PC-9 (cell line): ENCODE data around the gene BCAS3. TPM values are rescaled to one million over a fixed set of nuclear protein-coding genes. Genes with fewer than 3 reads are reported as not detected.
A peak's percentile ranks its signal among the peaks of the same experiment; 100 is the strongest.
"Not testable (repeated sequence)": the region's sequence is repeated elsewhere in the genome, so short reads cannot be mapped to it uniquely, and the experiment has no call there.

Source experiments
- BruUV-seq: library from RNA; stranded (reverse); fragments of 400-500 nt; replicated peaks from 2 replicates; lab custom pipeline; 2021; lab: Mats Ljungman, UMichigan
- CTCF ChIA-PET: fragments of 300-600 bp; sonication (Branson Sonifier 250); formaldehyde crosslinking; loops from one replicate; lab custom pipeline; 2022; ENCODE audit warnings: antibody characterized with exemption; lab: Charles Lee
- POLR2A ChIA-PET: fragments of 300-600 bp; sonication (Branson Sonifier 250); formaldehyde crosslinking; loops from one replicate; lab custom pipeline; 2022; ENCODE audit warnings: antibody characterized with exemption; ENCODE audit not compliant: unreplicated experiment; lab: Charles Lee
- DNase-seq, 2 experiments: peaks; one replicate each; pipeline versions ENCODE4 v3.0.0 to v3.0.0-alpha.2; 2015 to 2022; ENCODE audit warnings: mixed read lengths in 1 of 2
- H2AFZ ChIP-seq: fragments of 200-600 bp; sonication (generic); 2 replicates; pipeline ENCODE4 v1.8.1; 2017; ENCODE audit warnings: antibody characterized with exemption
- H3F3A ChIP-seq: fragments of 200-600 bp; sonication (generic); 2 replicates; pipeline ENCODE4 v1.8.1; 2017; ENCODE audit warnings: antibody characterized with exemption, mild to moderate bottlenecking, low read depth; ENCODE audit not compliant: insufficient read depth
- H3K27ac ChIP-seq: fragments of 200-600 bp; sonication (generic); 2 replicates; pipeline ENCODE4 v1.6.1; 2016; ENCODE audit warnings: mixed run types
- H3K27me3 ChIP-seq: fragments of 200-600 bp; sonication (generic); 2 replicates; pipeline ENCODE4 v1.6.1; 2016; ENCODE audit warnings: low read depth, mixed run types; ENCODE audit not compliant: insufficient read depth
- H3K36me3 ChIP-seq: fragments of 200-600 bp; sonication (generic); 2 replicates; pipeline ENCODE4 v1.6.1; 2016; ENCODE audit warnings: low read depth, mixed run types
- H3K4me1 ChIP-seq: fragments of 200-600 bp; sonication (generic); replicated peaks from 2 replicates; pipeline ENCODE4 v1.6.1; 2016; ENCODE audit warnings: mixed run types; ENCODE audit not compliant: insufficient read depth
- H3K4me2 ChIP-seq: fragments of 200-600 bp; sonication (generic); 2 replicates; pipeline ENCODE4 v1.6.1; 2017; ENCODE audit warnings: mixed run types
- H3K4me3 ChIP-seq: fragments of 200-600 bp; sonication (generic); 2 replicates; pipeline ENCODE4 v1.6.1; 2016; ENCODE audit warnings: mixed run types
- H3K79me2 ChIP-seq: fragments of 200-600 bp; sonication (generic); 2 replicates; pipeline ENCODE4 v1.6.1; 2017; ENCODE audit warnings: low read depth, mixed run types
- H3K9me2 ChIP-seq: fragments of 200-600 bp; sonication (generic); 2 replicates; pipeline ENCODE4 v1.8.1; 2017; ENCODE audit warnings: mild to moderate bottlenecking; ENCODE audit not compliant: insufficient read depth
- H3K9me3 ChIP-seq: fragments of 200-600 bp; sonication (generic); 2 replicates; pipeline ENCODE4 v1.8.1; 2016; ENCODE audit warnings: low read depth; ENCODE audit not compliant: insufficient read depth
- H4K20me1 ChIP-seq: fragments of 200-600 bp; sonication (generic); 2 replicates; pipeline ENCODE4 v1.8.1; 2017; ENCODE audit not compliant: insufficient read depth
- CTCF ChIP-seq: fragments of 200-600 bp; sonication (generic); conservative IDR thresholded peaks from 2 replicates; pipeline ENCODE4 v1.6.1; 2017; ENCODE audit warnings: mixed run types, antibody characterized with exemption, mild to moderate bottlenecking, moderate library complexity
- EZH2 ChIP-seq: fragments of 200-600 bp; sonication (generic); IDR thresholded peaks from 2 replicates; pipeline ENCODE4 v1.8.0; 2017; ENCODE audit warnings: antibody characterized with exemption, low read depth
- intact Hi-C: fragments of 100-400 bp; cut with micrococcal nuclease; formaldehyde crosslinking; loops from one replicate; pipeline ENCODE4 v1.10.0; 2022; ENCODE audit not compliant: unreplicated experiment
- total RNA-seq: library from RNA; stranded (reverse); gene quantifications from 2 replicates; pipeline ENCODE4 v1.2.3, GENCODE V29; 2021

BCAS3 gene
- total RNA-seq, 1 experiment from 2014 or later: 26.0 TPM

- Histone ChIP-seq H3F3A (no peaks in the 10 kb centered on the region), H3K4me2 (no peak overlapping the region), H3K27ac (no peak overlapping the region), H3K79me2 (no peaks in the 10 kb centered on the region), H3K4me3 (no peak overlapping the region), H3K27me3 (no peaks in the 10 kb centered on the region), H3K9me3 (peaks cover 10% of the 10 kb centered on the region; the same call in 1 of the 2 replicates), H3K36me3 (no peaks in the 10 kb centered on the region), H2AFZ (no peak overlapping the region), H4K20me1 (no peaks in the 10 kb centered on the region), H3K4me1 (no peaks in the 10 kb centered on the region), H3K9me2 (no peaks in the 10 kb centered on the region)
- CTCF ChIA-PET: interaction anchor here (1.3 kb wide), 1 partner anchor 250 kb away, joined by 8 read pairs; no protein-coding TSS in a partner anchor
- POLR2A ChIA-PET: interaction anchor here (0.7 kb wide), 1 partner anchor 230 kb away, joined by 7 read pairs; no protein-coding TSS in a partner anchor
- TF ChIP-seq EZH2: no peak
- TF ChIP-seq CTCF: no peak
- intact Hi-C loops: loop anchor here (5.0 kb wide), 1 partner anchor 582 kb away; no protein-coding TSS in a partner anchor
- BruUV-seq: no TSS peak
- DNase-seq: no peak
Measured at GRCh38 chr17:60970741-60971140, 293.1 kb downstream of the BCAS3 start.

- TF ChIP-seq EZH2: no peak
- TF ChIP-seq CTCF: peak; percentile 81
- Histone ChIP-seq H3K27me3 (no peaks in the 10 kb centered on the region), H3K36me3 (no peaks in the 10 kb centered on the region), H3K4me3 (no peak overlapping the region), H3K9me2 (no peaks in the 10 kb centered on the region), H3F3A (no peaks in the 10 kb centered on the region), H3K4me1 (no peaks in the 10 kb centered on the region), H2AFZ (no peak overlapping the region), H3K79me2 (no peaks in the 10 kb centered on the region), H3K9me3 (peaks cover 10% of the 10 kb centered on the region; the same call in 1 of the 2 replicates), H3K4me2 (no peak overlapping the region), H3K27ac (no peak overlapping the region), H4K20me1 (no peaks in the 10 kb centered on the region)
- DNase-seq: peak; percentile 40
- ChIA-PET CTCF (interaction anchor here (1.3 kb wide), 1 partner anchor 251 kb away, joined by 8 read pairs; no protein-coding TSS in a partner anchor), POLR2A (interaction anchor here (0.6 kb wide), 1 partner anchor 440 kb away, joined by 3 read pairs; no protein-coding TSS in a partner anchor)
- no TSS peak for BruUV-seq
- intact Hi-C loops: loop anchor here (2.0 to 5.0 kb wide), 3 partner anchors 439 to 603 kb away; no protein-coding TSS in a partner anchor
Measured at GRCh38 chr17:60971515-60972369, 294.1 kb downstream of the BCAS3 start.

GRCh38 chr17:60976861-60977260 lies 299.2 kb downstream of the BCAS3 start:
- H3K4me3 ChIP-seq, intact Hi-C loops, H3K9me2 ChIP-seq, H3K36me3 ChIP-seq, H3K27ac ChIP-seq, H2AFZ ChIP-seq, BruUV-seq, H3K4me1 ChIP-seq, H3K4me2 ChIP-seq, CTCF ChIA-PET, H3F3A ChIP-seq, H3K79me2 ChIP-seq, H3K9me3 ChIP-seq, H4K20me1 ChIP-seq, DNase-seq, H3K27me3 ChIP-seq, POLR2A ChIA-PET: not testable (repeated sequence)
